Thyroid gland (tissue), 4 donors: Measurements from ENCODE around the gene MROH7.

Source experiments
- POLR2A ChIP-seq, 2 donors: fragments of 450-650 bp; IDR thresholded peaks; one replicate each; pipeline ENCODE4 v1.6.1; 2017; ENCODE audit warnings: antibody characterized with exemption in 2 of 2, mild to moderate bottlenecking in 2 of 2, moderate library complexity in 1 of 2
- TF ChIP-seq, protein P1 (sequence below), 6 experiments: fragments of 200-600 bp in 3 of 6; fragments of 450-650 bp in 3 of 6; sonication (generic) in 3 of 6; IDR thresholded peaks; one replicate each; pipeline ENCODE4 v1.5.1; 2016 to 2019; ENCODE audit warnings: antibody characterized with exemption in 6 of 6, mild to moderate bottlenecking in 2 of 6, inconsistent platforms in 1 of 6, moderate library complexity in 1 of 6

DNA sequence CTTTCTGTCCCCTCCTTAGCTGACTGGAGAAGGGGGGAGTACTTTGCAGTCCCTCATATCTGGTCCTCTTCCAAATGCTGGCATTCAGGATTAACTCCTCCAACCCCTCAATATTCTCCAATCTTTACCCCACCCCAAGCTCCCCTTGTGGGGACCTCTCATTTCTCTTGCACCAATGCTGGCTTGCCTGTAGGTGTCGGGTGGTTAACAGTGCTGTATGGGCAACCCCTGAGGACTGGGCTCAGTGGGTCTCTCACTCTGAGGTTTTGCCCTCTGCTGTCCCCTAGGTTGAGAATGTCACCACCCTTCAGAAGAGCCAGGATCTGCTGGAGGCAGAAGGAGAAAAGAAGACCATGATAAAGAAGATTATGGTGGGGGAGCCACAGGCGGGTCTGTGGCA is 27.0 kb downstream of the MROH7 start:
- TF ChIP-seq, protein P1, sequence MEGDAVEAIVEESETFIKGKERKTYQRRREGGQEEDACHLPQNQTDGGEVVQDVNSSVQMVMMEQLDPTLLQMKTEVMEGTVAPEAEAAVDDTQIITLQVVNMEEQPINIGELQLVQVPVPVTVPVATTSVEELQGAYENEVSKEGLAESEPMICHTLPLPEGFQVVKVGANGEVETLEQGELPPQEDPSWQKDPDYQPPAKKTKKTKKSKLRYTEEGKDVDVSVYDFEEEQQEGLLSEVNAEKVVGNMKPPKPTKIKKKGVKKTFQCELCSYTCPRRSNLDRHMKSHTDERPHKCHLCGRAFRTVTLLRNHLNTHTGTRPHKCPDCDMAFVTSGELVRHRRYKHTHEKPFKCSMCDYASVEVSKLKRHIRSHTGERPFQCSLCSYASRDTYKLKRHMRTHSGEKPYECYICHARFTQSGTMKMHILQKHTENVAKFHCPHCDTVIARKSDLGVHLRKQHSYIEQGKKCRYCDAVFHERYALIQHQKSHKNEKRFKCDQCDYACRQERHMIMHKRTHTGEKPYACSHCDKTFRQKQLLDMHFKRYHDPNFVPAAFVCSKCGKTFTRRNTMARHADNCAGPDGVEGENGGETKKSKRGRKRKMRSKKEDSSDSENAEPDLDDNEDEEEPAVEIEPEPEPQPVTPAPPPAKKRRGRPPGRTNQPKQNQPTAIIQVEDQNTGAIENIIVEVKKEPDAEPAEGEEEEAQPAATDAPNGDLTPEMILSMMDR (IDR thresholded peaks at IDR 0.05): no peak
- TF ChIP-seq POLR2A (IDR thresholded peaks at IDR 0.05): no peak
